HUES6 (cell line): ENCODE measurements around the gene SNRK.
A peak's percentile ranks its signal among the peaks of the same experiment; 100 is the strongest.

ENCODE experiments used
- H3K27ac ChIP-seq: 2 replicates; pipeline ENCODE4 v1.7.0; 2013; ENCODE audit warnings: low read depth, mild to moderate bottlenecking, low read length, inconsistent platforms
- H3K27me3 ChIP-seq: 2 replicates; pipeline ENCODE4 v1.6.1; 2013; ENCODE audit warnings: low read length; ENCODE audit not compliant: control insufficient read depth, insufficient read depth
- H3K36me3 ChIP-seq: 2 replicates; pipeline ENCODE4 v1.6.1; 2013; ENCODE audit warnings: low read length; ENCODE audit not compliant: control insufficient read depth, insufficient read depth
- H3K4me1 ChIP-seq: 2 replicates; pipeline ENCODE4 v1.6.1; 2013; ENCODE audit warnings: low read length; ENCODE audit not compliant: control insufficient read depth, insufficient read depth
- H3K4me3 ChIP-seq: 2 replicates; pipeline ENCODE4 v1.5.1; 2013; ENCODE audit warnings: low read depth, low read length
- H3K9ac ChIP-seq: one replicate; pipeline ENCODE4 v1.6.1; 2013; ENCODE audit warnings: mild to moderate bottlenecking, low read length
- H3K9me3 ChIP-seq: 2 replicates; pipeline ENCODE4 v1.6.1; 2013; ENCODE audit warnings: low read depth, low read length; ENCODE audit not compliant: control insufficient read depth, insufficient read depth

SNRK gene

GRCh38 chr3:43328653-43329052, 42.3 kb downstream of the SNRK start:
- no peak overlapping the region for H3K4me3 ChIP-seq
- H3K9ac ChIP-seq: no peak overlapping the region
- H3K36me3 ChIP-seq: no peaks in the 10 kb centered on the region
- no peak overlapping the region for H3K27ac ChIP-seq
- H3K27me3 ChIP-seq: no peaks in the 10 kb centered on the region
- peaks cover under 1% of the 10 kb centered on the region; the same call in 1 of the 2 replicates for H3K9me3 ChIP-seq
- no peaks in the 10 kb centered on the region for H3K4me1 ChIP-seq

- no peak overlapping the region for H3K27ac ChIP-seq
- no peak overlapping the region for H3K9ac ChIP-seq
- no peaks in the 10 kb centered on the region for H3K27me3 ChIP-seq
- H3K36me3 ChIP-seq: peaks cover 10% of the 10 kb centered on the region
- no peak overlapping the region for H3K4me3 ChIP-seq
- H3K4me1 ChIP-seq: no peaks in the 10 kb centered on the region
- H3K9me3 ChIP-seq: peaks cover 10% of the 10 kb centered on the region; the same call in 1 of the 2 replicates
These were observed 44.6 kb downstream of the SNRK start for GRCh38 chr3:43330981-43331380.

GRCh38 chr3:43331381-43331780, 45.0 kb downstream of the SNRK start:
- no peak overlapping the region for H3K9ac ChIP-seq
- peaks cover 14% of the 10 kb centered on the region for H3K9me3 ChIP-seq
- H3K4me1 ChIP-seq: no peaks in the 10 kb centered on the region
- peaks cover 12% of the 10 kb centered on the region for H3K36me3 ChIP-seq
- no peaks in the 10 kb centered on the region for H3K27me3 ChIP-seq
- H3K4me3 ChIP-seq: no peak overlapping the region
- H3K27ac ChIP-seq: no peak overlapping the region

- no peak overlapping the region for H3K27ac ChIP-seq
- H3K27me3 ChIP-seq: no peaks in the 10 kb centered on the region
- H3K9ac ChIP-seq: no peak overlapping the region
- H3K4me3 ChIP-seq: no peak overlapping the region
- peaks cover 31% of the 10 kb centered on the region for H3K36me3 ChIP-seq
- H3K9me3 ChIP-seq: peaks cover 37% of the 10 kb centered on the region
- no peaks in the 10 kb centered on the region for H3K4me1 ChIP-seq
These were observed 48.6 kb downstream of the SNRK start for GRCh38 chr3:43334976-43335375.

- Histone ChIP-seq H3K27ac (no peak overlapping the region), H3K36me3 (peaks cover 38% of the 10 kb centered on the region), H3K4me1 (no peaks in the 10 kb centered on the region), H3K9me3 (peaks cover 37% of the 10 kb centered on the region), H3K27me3 (no peaks in the 10 kb centered on the region), H3K4me3 (no peak overlapping the region), H3K9ac (no peak overlapping the region)
These were observed 49.5 kb downstream of the SNRK start for GRCh38 chr3:43335799-43336198.

GRCh38 chr3:43338295-43338694, 52.0 kb downstream of the SNRK start:
- Histone ChIP-seq H3K36me3 (peaks cover 46% of the 10 kb centered on the region), H3K27me3 (no peaks in the 10 kb centered on the region), H3K4me1 (no peaks in the 10 kb centered on the region; the same call in 1 of the 2 replicates), H3K4me3 (no peak overlapping the region), H3K27ac (no peak overlapping the region), H3K9ac (no peak overlapping the region), H3K9me3 (peaks cover 37% of the 10 kb centered on the region)

- H3K36me3 ChIP-seq: peaks cover 43% of the 10 kb centered on the region
- H3K9ac ChIP-seq: no peak overlapping the region
- H3K4me1 ChIP-seq: peaks cover 7% of the 10 kb centered on the region; the same call in 1 of the 2 replicates
- H3K9me3 ChIP-seq: peaks cover 33% of the 10 kb centered on the region
- no peak overlapping the region for H3K4me3 ChIP-seq
- no peaks in the 10 kb centered on the region for H3K27me3 ChIP-seq
- H3K27ac ChIP-seq: no peak overlapping the region
These were observed 54.1 kb downstream of the SNRK start for GRCh38 chr3:43340403-43340802.

- H3K9ac ChIP-seq: no peak overlapping the region
- H3K9me3 ChIP-seq: peaks cover 21% of the 10 kb centered on the region
- H3K27ac ChIP-seq: no peak overlapping the region
- peaks cover 7% of the 10 kb centered on the region; the same call in 1 of the 2 replicates for H3K4me1 ChIP-seq
- H3K4me3 ChIP-seq: no peak overlapping the region
- H3K36me3 ChIP-seq: peaks cover 48% of the 10 kb centered on the region
- H3K27me3 ChIP-seq: no peaks in the 10 kb centered on the region
These were observed 55.4 kb downstream of the SNRK start for GRCh38 chr3:43341788-43342187.

GRCh38 chr3:43343185-43343584, 56.8 kb downstream of the SNRK start:
- Histone ChIP-seq H3K9me3 (peaks cover 8% of the 10 kb centered on the region), H3K27ac (peak overlapping the region; percentile 42; the same call in 1 of the 2 replicates), H3K36me3 (peaks cover 54% of the 10 kb centered on the region), H3K4me3 (no peak overlapping the region), H3K4me1 (peaks cover 7% of the 10 kb centered on the region; the same call in 1 of the 2 replicates), H3K9ac (no peak overlapping the region), H3K27me3 (no peaks in the 10 kb centered on the region)

GRCh38 chr3:43343815-43344214, 57.5 kb downstream of the SNRK start:
- H3K9me3 ChIP-seq: peaks cover 4% of the 10 kb centered on the region; the same call in 1 of the 2 replicates
- H3K27me3 ChIP-seq: no peaks in the 10 kb centered on the region
- H3K9ac ChIP-seq: no peak overlapping the region
- H3K27ac ChIP-seq: peak overlapping the region; percentile 42; the same call in 1 of the 2 replicates
- H3K4me1 ChIP-seq: peaks cover 7% of the 10 kb centered on the region; the same call in 1 of the 2 replicates
- H3K4me3 ChIP-seq: no peak overlapping the region
- H3K36me3 ChIP-seq: peaks cover 57% of the 10 kb centered on the region

- Histone ChIP-seq H3K4me1 (peaks cover 7% of the 10 kb centered on the region; the same call in 1 of the 2 replicates), H3K36me3 (peaks cover 54% of the 10 kb centered on the region), H3K4me3 (no peak overlapping the region), H3K9ac (no peak overlapping the region), H3K27ac (no peak overlapping the region), H3K27me3 (no peaks in the 10 kb centered on the region), H3K9me3 (no peaks in the 10 kb centered on the region)
These were observed 58.2 kb downstream of the SNRK start for GRCh38 chr3:43344520-43344919.
